ENCODE data around the gene MMADHC. TPM values are rescaled to one million over a fixed set of nuclear protein-coding genes. Genes with fewer than 3 reads are reported as not detected.

The MMADHC gene
- total and polyA plus RNA-seq, 2 donors (not counting 1 experiment from before 2014, with no cell fraction given), result 26.8 to 55.9 TPM

GRCh38 chr2:149603248-149603647 is 15.7 kb upstream of the MMADHC start:
- Histone ChIP-seq H3K27ac (ENCODE audit: low read length in 2 of 2) (no peak overlapping the region), H3K4me2 (replicated peaks; ENCODE audit: low read depth, low read length, poor library complexity, severe bottlenecking) (no peak overlapping the region), H3K9me3 (ENCODE audit: control extremely low read depth in 1 of 3, control insufficient read depth in 2 of 3, insufficient read depth in 1 of 3, low read length in 2 of 3) (peaks cover 0 to 2% (median 0%) of the 10 kb centered on the region in 3 donors), H3K4me1 (ENCODE audit: control insufficient read depth in 2 of 2, insufficient read depth in 2 of 2, low read length in 2 of 2) (no peaks in the 10 kb centered on the region), H3K9ac (ENCODE audit: low read length) (no peak overlapping the region), H3K36me3 (replicated peaks in 1 of 2; ENCODE audit: control extremely low read depth in 1 of 2, control insufficient read depth in 1 of 2, extremely low read depth in 1 of 2, insufficient read depth in 2 of 2, low read length in 1 of 2) (no peaks in the 10 kb centered on the region), H4K20me1 (ENCODE audit: control insufficient read depth, insufficient read depth, low read length, poor library complexity, severe bottlenecking) (no peaks in the 10 kb centered on the region), H2AFZ (ENCODE audit: insufficient read depth, low read depth, low read length, poor library complexity, severe bottlenecking) (no peak overlapping the region), H3K27me3 (replicated peaks in 1 of 4; ENCODE audit: control extremely low read depth in 1 of 4, control insufficient read depth in 3 of 4, insufficient read depth in 4 of 4, low read length in 3 of 4) (peaks cover 0 to 5% (median 0%) of the 10 kb centered on the region in 4 experiments), H3K4me3 (ENCODE audit: control extremely low read depth in 1 of 5, extremely low read depth in 1 of 5, insufficient read depth in 1 of 5, low read depth in 2 of 5, low read length in 4 of 5) (no peak overlapping the region), H3K79me2 (ENCODE audit: control insufficient read depth, insufficient read depth, low read length) (no peaks in the 10 kb centered on the region)
- TF ChIP-seq EZH2 (IDR thresholded peaks at IDR 0.05; ENCODE audit: borderline replicate concordance, insufficient read depth, low read depth, low read length, poor library complexity, severe bottlenecking), result no peak
- TF ChIP-seq, protein P1, sequence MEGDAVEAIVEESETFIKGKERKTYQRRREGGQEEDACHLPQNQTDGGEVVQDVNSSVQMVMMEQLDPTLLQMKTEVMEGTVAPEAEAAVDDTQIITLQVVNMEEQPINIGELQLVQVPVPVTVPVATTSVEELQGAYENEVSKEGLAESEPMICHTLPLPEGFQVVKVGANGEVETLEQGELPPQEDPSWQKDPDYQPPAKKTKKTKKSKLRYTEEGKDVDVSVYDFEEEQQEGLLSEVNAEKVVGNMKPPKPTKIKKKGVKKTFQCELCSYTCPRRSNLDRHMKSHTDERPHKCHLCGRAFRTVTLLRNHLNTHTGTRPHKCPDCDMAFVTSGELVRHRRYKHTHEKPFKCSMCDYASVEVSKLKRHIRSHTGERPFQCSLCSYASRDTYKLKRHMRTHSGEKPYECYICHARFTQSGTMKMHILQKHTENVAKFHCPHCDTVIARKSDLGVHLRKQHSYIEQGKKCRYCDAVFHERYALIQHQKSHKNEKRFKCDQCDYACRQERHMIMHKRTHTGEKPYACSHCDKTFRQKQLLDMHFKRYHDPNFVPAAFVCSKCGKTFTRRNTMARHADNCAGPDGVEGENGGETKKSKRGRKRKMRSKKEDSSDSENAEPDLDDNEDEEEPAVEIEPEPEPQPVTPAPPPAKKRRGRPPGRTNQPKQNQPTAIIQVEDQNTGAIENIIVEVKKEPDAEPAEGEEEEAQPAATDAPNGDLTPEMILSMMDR (IDR thresholded peaks at IDR 0.05), result no peak
- H3K27ac Mint-ChIP-seq, result no peak overlapping the region
- ATAC-seq (ENCODE audit: low read depth), result no peak
- no peak for DNase-seq
- WGBS (ENCODE audit: insufficient coverage), result no CpG with 5 or more reads among the region's 4 CpGs
- no peaks in the 10 kb centered on the region for H3K4me1 Mint-ChIP-seq
- intact Hi-C loops (cut with micrococcal nuclease), result no loop called here
- ChIA-PET CTCF (interaction anchor here (1.0 kb wide), 1 partner anchor 1450 kb away, joined by 3 read pairs; no protein-coding TSS in a partner anchor), POLR2A (no interaction called here)
- no peak overlapping the region for H3K4me3 Mint-ChIP-seq
- peaks cover 6% of the 10 kb centered on the region for H3K9me3 Mint-ChIP-seq (ENCODE audit: insufficient read depth)
- H3K27me3 Mint-ChIP-seq, result peaks cover 24% of the 10 kb centered on the region

DNA sequence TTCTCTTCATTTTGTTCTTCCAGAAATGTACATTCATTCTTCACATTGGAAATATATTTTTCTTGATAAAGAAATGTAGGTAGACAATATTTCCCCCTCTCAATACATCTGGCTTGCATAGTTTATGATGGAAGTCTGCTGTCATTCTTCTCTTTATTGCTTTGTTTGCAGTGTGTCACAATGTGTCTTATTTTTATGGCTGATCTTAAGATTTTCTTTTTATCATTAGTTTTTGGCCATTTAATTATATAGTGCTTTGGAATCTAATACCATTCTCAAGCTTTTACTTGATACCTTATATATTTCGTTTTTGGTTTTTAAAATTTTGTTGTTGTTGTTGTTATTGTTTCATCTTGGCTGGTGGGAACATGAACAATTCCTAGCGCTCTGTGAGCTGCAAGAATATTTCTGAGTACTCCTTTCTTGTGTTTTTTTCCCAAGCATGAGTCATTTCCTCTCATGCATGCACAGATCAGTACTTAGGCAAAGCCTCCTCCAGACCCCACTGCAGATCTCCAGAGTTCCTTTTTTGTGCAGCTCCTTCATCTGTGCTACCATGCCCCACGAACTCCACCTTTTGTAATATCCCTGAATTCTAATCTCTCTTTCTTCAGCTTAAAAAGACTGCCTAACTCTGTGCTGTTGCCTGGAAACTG is 13.7 kb upstream of the MMADHC start:
- WGBS (ENCODE audit: insufficient coverage), result 60% methylated on average over 1 of the region's 3 CpGs
- CTCF ChIA-PET, result interaction anchor here (1.9 to 8.7 kb wide), 2 partner anchors 1450 to 1638 kb away, joined by 6 to 78 read pairs; no protein-coding TSS in a partner anchor
- H2AFZ ChIP-seq (ENCODE audit: insufficient read depth, low read depth, low read length, poor library complexity, severe bottlenecking), result no peak overlapping the region
- peaks cover 4% of the 10 kb centered on the region for H3K9me3 Mint-ChIP-seq (ENCODE audit: insufficient read depth)
- H3K4me1 Mint-ChIP-seq, result peaks cover 6% of the 10 kb centered on the region
- no peak overlapping the region for H3K27ac Mint-ChIP-seq
- intact Hi-C loops (cut with micrococcal nuclease), result no loop called here
- peaks cover 0 to 5% (median 2%) of the 10 kb centered on the region in 4 experiments for H3K27me3 ChIP-seq (replicated peaks in 1 of 4; ENCODE audit: control extremely low read depth in 1 of 4, control insufficient read depth in 3 of 4, insufficient read depth in 4 of 4, low read length in 3 of 4)
- H3K79me2 ChIP-seq (ENCODE audit: control insufficient read depth, insufficient read depth, low read length), result no peaks in the 10 kb centered on the region
- no peaks in the 10 kb centered on the region for H3K36me3 ChIP-seq (replicated peaks in 1 of 2; ENCODE audit: control extremely low read depth in 1 of 2, control insufficient read depth in 1 of 2, extremely low read depth in 1 of 2, insufficient read depth in 2 of 2, low read length in 1 of 2)
- POLR2A ChIA-PET, result no interaction called here
- peaks cover 18% of the 10 kb centered on the region for H3K27me3 Mint-ChIP-seq
- TF ChIP-seq, protein P1 (IDR thresholded peaks at IDR 0.05), result no peak
- TF ChIP-seq EZH2 (IDR thresholded peaks at IDR 0.05; ENCODE audit: borderline replicate concordance, insufficient read depth, low read depth, low read length, poor library complexity, severe bottlenecking), result no peak
- H3K4me1 ChIP-seq (ENCODE audit: control insufficient read depth in 2 of 2, insufficient read depth in 2 of 2, low read length in 2 of 2), result peaks cover 4 to 5% of the 10 kb centered on the region in 2 donors
- H3K4me3 Mint-ChIP-seq, result no peak overlapping the region
- no peak for ATAC-seq (ENCODE audit: low read depth)
- no peak overlapping the region for H3K4me3 ChIP-seq (ENCODE audit: control extremely low read depth in 1 of 5, extremely low read depth in 1 of 5, insufficient read depth in 1 of 5, low read depth in 2 of 5, low read length in 4 of 5)
- H3K9me3 ChIP-seq (ENCODE audit: control extremely low read depth in 1 of 3, control insufficient read depth in 2 of 3, insufficient read depth in 1 of 3, low read length in 2 of 3), result peaks cover 0 to 2% (median 0%) of the 10 kb centered on the region in 3 donors
- H3K4me2 ChIP-seq (replicated peaks; ENCODE audit: low read depth, low read length, poor library complexity, severe bottlenecking), result no peak overlapping the region
- H3K9ac ChIP-seq (ENCODE audit: low read length), result no peak overlapping the region
- no peaks in the 10 kb centered on the region for H4K20me1 ChIP-seq (ENCODE audit: control insufficient read depth, insufficient read depth, low read length, poor library complexity, severe bottlenecking)
- no peak overlapping the region for H3K27ac ChIP-seq (ENCODE audit: low read length in 2 of 2)
- DNase-seq, result no peak

Data from B cell (primary cell).